HCT116 (cell line): ENCODE data around the gene DENND1A. TPM values are rescaled to one million over a fixed set of nuclear protein-coding genes. Genes with fewer than 3 reads are reported as not detected.

Source experiments
- ATAC-seq: fragments of 200-7000 bp; cut with Tn5 transposase; 2 replicates; pipeline ENCODE4 v1.9.1; 2020; ENCODE audit warnings: mild to moderate bottlenecking, moderate library complexity
- BruUV-seq: library from RNA; stranded (reverse); fragments of 400-500 nt; replicated peaks from 2 replicates; lab custom pipeline; 2021; lab: Mats Ljungman, UMichigan
- CTCF ChIA-PET: fragments of 300-600 bp; sonication (Branson Sonifier 250); formaldehyde crosslinking; loops from one replicate; lab custom pipeline; 2021; ENCODE audit warnings: antibody characterized with exemption; lab: Charles Lee
- POLR2A ChIA-PET: fragments of 300-600, 350-600 bp; sonication (Branson Sonifier 250); formaldehyde crosslinking; loops from one replicate; lab custom pipeline; 2021; ENCODE audit warnings: antibody characterized with exemption; lab: Charles Lee
- RAD21 ChIA-PET, 2 experiments: fragments of 300-600 bp; sonication (Branson Sonifier 250); formaldehyde crosslinking; loops; one replicate each; lab custom pipeline; 2023; ENCODE audit warnings: low total read pairs in 2 of 2; ENCODE audit not compliant: uncharacterized antibody in 2 of 2, unreplicated experiment in 2 of 2, low non-redundant PET in 1 of 2; lab: Charles Lee
- DNase-seq: peaks from one replicate; pipeline ENCODE4 v3.0.0-alpha.2; 2010; ENCODE audit warnings: low read depth, low spot score
- H2AFZ ChIP-seq: fragments of 200-600 bp; shearing (Covaris generic), sonication (generic); 2 replicates; pipeline ENCODE4 v1.6.1; 2017; ENCODE audit warnings: low read depth, mixed run types, mixed read lengths, antibody characterized with exemption, low read length; ENCODE audit not compliant: poor library complexity, severe bottlenecking
- H3K27ac ChIP-seq: 2 replicates; pipeline ENCODE4 v1.5.1; 2012; ENCODE audit warnings: low read depth, low read length
- H3K27me3 ChIP-seq: fragments of 200-600 bp; sonication (generic); 2 replicates; pipeline ENCODE4 v1.6.1; 2016; ENCODE audit warnings: mixed run types, low read length, mixed read lengths; ENCODE audit not compliant: insufficient read depth
- H3K36me3 ChIP-seq, 2 experiments: fragments of 200-500 bp in 1 of 2; fragments of 200-600 bp in 1 of 2; sonication (Bioruptor generic) in 1 of 2; sonication (generic) in 1 of 2; 2 replicates each; pipeline versions ENCODE4 v1.5.1 to v1.6.1; 2014 to 2016; ENCODE audit warnings: low read length in 2 of 2, inconsistent platforms in 1 of 2, mixed read lengths in 1 of 2, mixed run types in 1 of 2; ENCODE audit not compliant: insufficient read depth in 2 of 2, control insufficient read depth in 1 of 2
- H3K4me1 ChIP-seq, 2 experiments: fragments of 200-600 bp in 1 of 2; sonication (generic) in 1 of 2; 2 replicates each; pipeline versions ENCODE4 v1.5.1 to v1.6.1; 2012 to 2017; ENCODE audit warnings: low read length in 2 of 2, inconsistent platforms in 1 of 2, mild to moderate bottlenecking in 1 of 2, mixed read lengths in 1 of 2, mixed run types in 1 of 2, moderate library complexity in 1 of 2; ENCODE audit not compliant: insufficient read depth in 2 of 2, control insufficient read depth in 1 of 2
- H3K4me2 ChIP-seq: fragments of 200-600 bp; sonication (generic); 2 replicates; pipeline ENCODE4 v1.6.1; 2017; ENCODE audit warnings: mixed run types, low read length, mixed read lengths
- H3K4me3 ChIP-seq, 2 experiments: fragments of 200-600 bp in 1 of 2; sonication (generic) in 1 of 2; replicated peaks in 1 of 2; 2 replicates each; pipeline ENCODE4 v1.5.1; 2011 to 2016; ENCODE audit warnings: low read length in 2 of 2, control low read depth in 1 of 2, low read depth in 1 of 2, mild to moderate bottlenecking in 1 of 2, mixed read lengths in 1 of 2, mixed run types in 1 of 2
- H3K79me2 ChIP-seq: fragments of 200-600 bp; sonication (generic); 2 replicates; pipeline ENCODE4 v1.6.1; 2017; ENCODE audit warnings: mild to moderate bottlenecking, mixed run types, low read length, moderate library complexity, mixed read lengths; ENCODE audit not compliant: insufficient read depth
- H3K9ac ChIP-seq: fragments of 200-600 bp; sonication (generic); 2 replicates; pipeline ENCODE4 v1.6.1; 2016; ENCODE audit warnings: low read length, mixed read lengths
- H3K9me2 ChIP-seq: fragments of 200-600 bp; sonication (generic), shearing (Covaris generic); 2 replicates; pipeline ENCODE4 v1.6.1; 2017; ENCODE audit warnings: mixed run types, mild to moderate bottlenecking, moderate library complexity; ENCODE audit not compliant: insufficient read depth
- H3K9me3 ChIP-seq, 2 experiments: fragments of 200-500 bp in 1 of 2; fragments of 200-600 bp in 1 of 2; sonication (Bioruptor generic) in 1 of 2; sonication (generic) in 1 of 2; 2 replicates each; pipeline ENCODE4 v1.6.1; 2014 to 2017; ENCODE audit warnings: low read length in 2 of 2, mixed read lengths in 2 of 2, inconsistent platforms in 1 of 2, low read depth in 1 of 2, mild to moderate bottlenecking in 1 of 2, mixed run types in 1 of 2, moderate library complexity in 1 of 2; ENCODE audit not compliant: control insufficient read depth in 1 of 2, insufficient read depth in 1 of 2
- H4K20me1 ChIP-seq: fragments of 200-600 bp; sonication (generic), shearing (Covaris generic); 2 replicates; pipeline ENCODE4 v1.6.1; 2017; ENCODE audit warnings: mixed run types, mild to moderate bottlenecking, moderate library complexity; ENCODE audit not compliant: insufficient read depth
- EGR1 ChIP-seq: IDR thresholded peaks from 2 replicates; pipeline ENCODE4 v1.6.1; 2012; ENCODE audit warnings: low read depth
- ELF1 ChIP-seq: IDR thresholded peaks from 2 replicates; pipeline ENCODE4 v1.6.1; 2012; ENCODE audit warnings: low read depth, borderline replicate concordance
- EZH2 ChIP-seq: fragments of 200-600 bp; sonication (generic); IDR thresholded peaks from 2 replicates; pipeline ENCODE4 v1.6.1; 2017; ENCODE audit warnings: antibody characterized with exemption, mixed run types
- EZH2phosphoT487 ChIP-seq: fragments of 200-600 bp; IDR thresholded peaks from 2 replicates; pipeline ENCODE4 v1.6.1; 2018; ENCODE audit warnings: antibody characterized with exemption, borderline replicate concordance
- POLR2A ChIP-seq: IDR thresholded peaks from 2 replicates; pipeline ENCODE4 v1.7.0; 2011; ENCODE audit warnings: borderline replicate concordance; ENCODE audit not compliant: insufficient read depth, insufficient read length; ENCODE audit errors: extremely low read depth
- POLR2AphosphoS5 ChIP-seq: IDR thresholded peaks from 2 replicates; pipeline ENCODE4 v1.6.1; 2011; ENCODE audit warnings: mild to moderate bottlenecking, low read depth, low read length, moderate library complexity
- RAD21 ChIP-seq: IDR thresholded peaks from 2 replicates; pipeline ENCODE4 v1.6.1; 2012; ENCODE audit warnings: low read depth, mild to moderate bottlenecking
- SIN3A ChIP-seq: IDR thresholded peaks from 2 replicates; pipeline ENCODE4 v1.6.1; 2012; ENCODE audit warnings: low read depth
- SP1 ChIP-seq: IDR thresholded peaks from 2 replicates; pipeline ENCODE4 v1.6.1; 2012; ENCODE audit warnings: low read depth
- SRF ChIP-seq: IDR thresholded peaks from 2 replicates; pipeline ENCODE4 v1.6.1; 2012; ENCODE audit warnings: low read depth
- TCF7L2 ChIP-seq: IDR thresholded peaks from 2 replicates; pipeline ENCODE4 v1.7.0; 2011; ENCODE audit warnings: borderline replicate concordance, inconsistent platforms; ENCODE audit not compliant: insufficient read depth, insufficient read length; ENCODE audit errors: extremely low read depth
- YY1 ChIP-seq: IDR thresholded peaks from 2 replicates; pipeline ENCODE4 v1.6.1; 2011; ENCODE audit warnings: low read length, low read depth, moderate library complexity, mild to moderate bottlenecking; ENCODE audit not compliant: insufficient replicate concordance; ENCODE audit errors: extremely low read depth
- ZFX ChIP-seq: fragments of 450-650 bp; IDR thresholded peaks from 2 replicates; pipeline ENCODE4 v1.6.1; 2017
- intact Hi-C: fragments of 100-400 bp; cut with micrococcal nuclease; formaldehyde crosslinking; loops from 2 replicates; pipeline ENCODE4 v1.10.0; 2022
- total RNA-seq: library from RNA; stranded (reverse); gene quantifications from one replicate; pipeline ENCODE4 v1.2.1, GENCODE V29; 2021; ENCODE audit not compliant: unreplicated experiment
- TF ChIP-seq, protein P1 (sequence below): IDR thresholded peaks from 2 replicates; pipeline ENCODE4 v1.6.1; 2012
- TF ChIP-seq, protein P2 (sequence below): IDR thresholded peaks from 2 replicates; pipeline ENCODE4 v1.6.1; 2012
- TF ChIP-seq, protein P3 (sequence below): IDR thresholded peaks from 2 replicates; pipeline ENCODE4 v1.6.1; 2012; ENCODE audit warnings: low read depth
- TF ChIP-seq, protein P4 (sequence below), 3 experiments: fragments of 200-600 bp in 1 of 3; sonication (generic) in 1 of 3; IDR thresholded peaks in 2 of 3; conservative IDR thresholded peaks in 1 of 3; 2 replicates each; pipeline ENCODE4 v1.5.1; 2012 to 2017; ENCODE audit warnings: low read depth in 2 of 3, low read length in 2 of 3, antibody characterized with exemption in 1 of 3, borderline replicate concordance in 1 of 3, control low read depth in 1 of 3, mild to moderate bottlenecking in 1 of 3, mixed read lengths in 1 of 3, mixed run types in 1 of 3, moderate library complexity in 1 of 3; ENCODE audit not compliant: insufficient read depth in 1 of 3

The DENND1A gene
- total RNA-seq, 1 experiment from 2014 or later, result 33.0 TPM

DNA sequence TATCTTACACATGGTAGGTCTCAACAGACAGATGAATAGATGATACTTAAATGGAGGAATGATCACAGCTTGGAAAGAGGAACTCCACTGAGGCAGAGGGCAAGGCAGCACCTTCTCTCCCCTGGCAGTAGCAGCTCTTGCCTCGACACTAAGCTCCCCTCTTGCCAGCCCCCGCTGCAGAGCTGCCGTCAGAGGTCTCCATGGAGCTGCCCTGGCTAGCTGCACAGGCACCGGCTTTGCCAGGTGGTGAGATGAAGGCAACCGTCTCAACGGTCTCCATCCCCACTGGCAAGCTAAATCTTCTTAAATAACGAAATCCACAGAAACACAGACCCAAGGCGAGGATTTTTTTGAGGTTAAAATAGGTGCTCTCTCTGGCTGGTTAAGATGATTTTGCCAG is 492.7 kb downstream of the DENND1A start (continued):
- TF ChIP-seq TCF7L2, result no peak

DNA sequence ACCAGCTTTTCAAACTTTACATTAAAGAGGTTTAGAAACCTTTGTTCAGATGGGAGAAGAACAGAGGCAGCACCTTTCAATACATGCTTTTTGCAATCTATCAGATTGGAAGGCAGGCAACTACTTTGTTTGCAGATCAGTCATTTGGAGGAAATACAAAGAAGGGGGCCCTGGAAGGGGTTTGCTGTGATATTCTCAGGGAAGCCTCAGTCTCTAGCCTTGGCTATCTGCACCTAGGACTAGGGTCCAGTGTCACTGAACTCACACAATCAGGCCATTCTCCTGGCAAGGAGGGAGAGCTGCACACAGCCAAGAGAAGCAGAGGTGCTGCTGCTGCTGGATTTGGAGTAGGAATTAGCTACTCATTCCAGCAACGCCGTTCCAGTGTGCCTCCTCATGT is 494.5 kb downstream of the DENND1A start:
- Histone ChIP-seq H3K36me3 (no peaks in the 10 kb centered on the region), H4K20me1 (no peaks in the 10 kb centered on the region), H3K27ac (no peak overlapping the region), H3K9me2 (no peaks in the 10 kb centered on the region), H3K4me2 (no peak overlapping the region), H3K27me3 (no peaks in the 10 kb centered on the region), H3K9me3 (no peaks in the 10 kb centered on the region), H3K9ac (no peak overlapping the region), H3K79me2 (no peaks in the 10 kb centered on the region), H3K4me1 (peaks cover 2 to 6% of the 10 kb centered on the region in 2 experiments; a peak in 2 of 4 replicates), H3K4me3 (no peak overlapping the region), H2AFZ (no peak overlapping the region)
- DNase-seq, result no peak
- CTCF ChIA-PET, result no interaction called here
- ATAC-seq, result no peak
- BruUV-seq, result no TSS peak
- TF ChIP-seq SRF (no peak), RAD21 (no peak), EZH2 (no peak), POLR2AphosphoS5 (no peak), POLR2A (no peak), EGR1 (no peak), YY1 (no peak), ELF1 (no peak), TCF7L2 (no peak), SIN3A (no peak), ZFX (no peak), SP1 (no peak), EZH2phosphoT487 (no peak)
- TF ChIP-seq, protein P1, sequence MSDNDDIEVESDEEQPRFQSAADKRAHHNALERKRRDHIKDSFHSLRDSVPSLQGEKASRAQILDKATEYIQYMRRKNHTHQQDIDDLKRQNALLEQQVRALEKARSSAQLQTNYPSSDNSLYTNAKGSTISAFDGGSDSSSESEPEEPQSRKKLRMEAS, result no peak
- TF ChIP-seq, protein P2, sequence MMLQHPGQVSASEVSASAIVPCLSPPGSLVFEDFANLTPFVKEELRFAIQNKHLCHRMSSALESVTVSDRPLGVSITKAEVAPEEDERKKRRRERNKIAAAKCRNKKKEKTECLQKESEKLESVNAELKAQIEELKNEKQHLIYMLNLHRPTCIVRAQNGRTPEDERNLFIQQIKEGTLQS, result no peak
- TF ChIP-seq, protein P3, sequence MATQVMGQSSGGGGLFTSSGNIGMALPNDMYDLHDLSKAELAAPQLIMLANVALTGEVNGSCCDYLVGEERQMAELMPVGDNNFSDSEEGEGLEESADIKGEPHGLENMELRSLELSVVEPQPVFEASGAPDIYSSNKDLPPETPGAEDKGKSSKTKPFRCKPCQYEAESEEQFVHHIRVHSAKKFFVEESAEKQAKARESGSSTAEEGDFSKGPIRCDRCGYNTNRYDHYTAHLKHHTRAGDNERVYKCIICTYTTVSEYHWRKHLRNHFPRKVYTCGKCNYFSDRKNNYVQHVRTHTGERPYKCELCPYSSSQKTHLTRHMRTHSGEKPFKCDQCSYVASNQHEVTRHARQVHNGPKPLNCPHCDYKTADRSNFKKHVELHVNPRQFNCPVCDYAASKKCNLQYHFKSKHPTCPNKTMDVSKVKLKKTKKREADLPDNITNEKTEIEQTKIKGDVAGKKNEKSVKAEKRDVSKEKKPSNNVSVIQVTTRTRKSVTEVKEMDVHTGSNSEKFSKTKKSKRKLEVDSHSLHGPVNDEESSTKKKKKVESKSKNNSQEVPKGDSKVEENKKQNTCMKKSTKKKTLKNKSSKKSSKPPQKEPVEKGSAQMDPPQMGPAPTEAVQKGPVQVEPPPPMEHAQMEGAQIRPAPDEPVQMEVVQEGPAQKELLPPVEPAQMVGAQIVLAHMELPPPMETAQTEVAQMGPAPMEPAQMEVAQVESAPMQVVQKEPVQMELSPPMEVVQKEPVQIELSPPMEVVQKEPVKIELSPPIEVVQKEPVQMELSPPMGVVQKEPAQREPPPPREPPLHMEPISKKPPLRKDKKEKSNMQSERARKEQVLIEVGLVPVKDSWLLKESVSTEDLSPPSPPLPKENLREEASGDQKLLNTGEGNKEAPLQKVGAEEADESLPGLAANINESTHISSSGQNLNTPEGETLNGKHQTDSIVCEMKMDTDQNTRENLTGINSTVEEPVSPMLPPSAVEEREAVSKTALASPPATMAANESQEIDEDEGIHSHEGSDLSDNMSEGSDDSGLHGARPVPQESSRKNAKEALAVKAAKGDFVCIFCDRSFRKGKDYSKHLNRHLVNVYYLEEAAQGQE, result no peak
- TF ChIP-seq, protein P4, sequence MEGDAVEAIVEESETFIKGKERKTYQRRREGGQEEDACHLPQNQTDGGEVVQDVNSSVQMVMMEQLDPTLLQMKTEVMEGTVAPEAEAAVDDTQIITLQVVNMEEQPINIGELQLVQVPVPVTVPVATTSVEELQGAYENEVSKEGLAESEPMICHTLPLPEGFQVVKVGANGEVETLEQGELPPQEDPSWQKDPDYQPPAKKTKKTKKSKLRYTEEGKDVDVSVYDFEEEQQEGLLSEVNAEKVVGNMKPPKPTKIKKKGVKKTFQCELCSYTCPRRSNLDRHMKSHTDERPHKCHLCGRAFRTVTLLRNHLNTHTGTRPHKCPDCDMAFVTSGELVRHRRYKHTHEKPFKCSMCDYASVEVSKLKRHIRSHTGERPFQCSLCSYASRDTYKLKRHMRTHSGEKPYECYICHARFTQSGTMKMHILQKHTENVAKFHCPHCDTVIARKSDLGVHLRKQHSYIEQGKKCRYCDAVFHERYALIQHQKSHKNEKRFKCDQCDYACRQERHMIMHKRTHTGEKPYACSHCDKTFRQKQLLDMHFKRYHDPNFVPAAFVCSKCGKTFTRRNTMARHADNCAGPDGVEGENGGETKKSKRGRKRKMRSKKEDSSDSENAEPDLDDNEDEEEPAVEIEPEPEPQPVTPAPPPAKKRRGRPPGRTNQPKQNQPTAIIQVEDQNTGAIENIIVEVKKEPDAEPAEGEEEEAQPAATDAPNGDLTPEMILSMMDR (IDR thresholded peaks at IDR 0.05 in 2 of 3, conservative IDR thresholded peaks at IDR 0.05 in 1 of 3; ENCODE audit: borderline replicate concordance in 1 of 3, insufficient read depth in 1 of 3, low read depth in 2 of 3, low read length in 2 of 3), result no peak
- RAD21 ChIA-PET, result interaction anchor here in 1 of 2 experiments (0.6 kb wide), 1 partner anchor 1622 kb away, joined by 3 read pairs; no protein-coding TSS in a partner anchor
- POLR2A ChIA-PET, result no interaction called here
- intact Hi-C loops, result no loop called here
